ENCODE data around the gene GNB5. TPM values are rescaled to one million over a fixed set of nuclear protein-coding genes. Genes with fewer than 3 reads are reported as not detected.

GNB5 gene
- total RNA-seq, 1 experiment from 2014 or later: 26.0 TPM

DNA sequence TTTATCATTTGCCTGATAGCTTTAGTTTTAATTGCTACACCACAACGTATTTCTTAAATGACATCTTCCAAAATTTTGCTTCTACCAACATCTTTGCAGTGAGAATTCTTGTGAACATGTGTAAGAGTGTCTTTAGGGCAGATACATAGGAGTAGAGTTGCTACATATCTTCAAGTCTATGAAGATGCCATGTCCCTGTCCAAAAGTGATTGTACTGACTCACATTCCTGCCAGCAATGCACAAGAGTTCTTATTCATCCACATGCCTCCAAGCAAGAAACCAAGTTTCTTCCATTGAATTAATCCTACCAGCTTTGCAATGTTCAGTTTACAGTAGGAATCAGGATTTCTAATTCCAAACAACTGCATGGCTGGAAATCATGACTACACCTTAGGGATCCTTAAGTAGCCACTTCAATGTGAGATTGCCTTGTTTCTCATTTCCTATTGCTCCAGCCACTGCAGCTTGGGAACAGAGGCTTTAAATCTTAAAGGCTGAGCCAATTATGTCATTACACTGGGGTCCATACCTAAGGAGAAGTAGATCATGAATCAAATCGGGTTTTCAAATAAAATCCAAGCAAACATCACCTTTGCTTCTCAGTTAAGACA, 123.1 kb downstream of the GNB5 start:
- Histone ChIP-seq H3K36me3 (ENCODE audit: low read depth) (no peaks in the 10 kb centered on the region), H3K9me3 (ENCODE audit: insufficient read depth, low read depth) (no peaks in the 10 kb centered on the region), H3K27me3 (ENCODE audit: insufficient read depth, low read depth) (no peaks in the 10 kb centered on the region), H2AFZ (no peak overlapping the region), H3K4me1 (replicated peaks; ENCODE audit: insufficient read depth) (peaks cover 19% of the 10 kb centered on the region), H3K4me2 (no peak overlapping the region), H3K79me2 (ENCODE audit: low read depth) (no peaks in the 10 kb centered on the region), H3F3A (ENCODE audit: insufficient read depth, low read depth) (peaks cover 9% of the 10 kb centered on the region), H3K9me2 (ENCODE audit: insufficient read depth) (no peaks in the 10 kb centered on the region), H3K4me3 (no peak overlapping the region), H3K27ac (no peak overlapping the region), H4K20me1 (ENCODE audit: insufficient read depth) (no peaks in the 10 kb centered on the region)
- no TSS peak for BruUV-seq (replicated peaks)
- ChIA-PET CTCF (no interaction called here), POLR2A (ENCODE audit: unreplicated experiment) (interaction anchor here (0.9 kb wide), 1 partner anchor 110 kb away, joined by 3 read pairs; no protein-coding TSS in a partner anchor)
- DNase-seq: no peak
- no peak for TF ChIP-seq EZH2 (IDR thresholded peaks at IDR 0.05; ENCODE audit: low read depth)
- TF ChIP-seq, protein P1, sequence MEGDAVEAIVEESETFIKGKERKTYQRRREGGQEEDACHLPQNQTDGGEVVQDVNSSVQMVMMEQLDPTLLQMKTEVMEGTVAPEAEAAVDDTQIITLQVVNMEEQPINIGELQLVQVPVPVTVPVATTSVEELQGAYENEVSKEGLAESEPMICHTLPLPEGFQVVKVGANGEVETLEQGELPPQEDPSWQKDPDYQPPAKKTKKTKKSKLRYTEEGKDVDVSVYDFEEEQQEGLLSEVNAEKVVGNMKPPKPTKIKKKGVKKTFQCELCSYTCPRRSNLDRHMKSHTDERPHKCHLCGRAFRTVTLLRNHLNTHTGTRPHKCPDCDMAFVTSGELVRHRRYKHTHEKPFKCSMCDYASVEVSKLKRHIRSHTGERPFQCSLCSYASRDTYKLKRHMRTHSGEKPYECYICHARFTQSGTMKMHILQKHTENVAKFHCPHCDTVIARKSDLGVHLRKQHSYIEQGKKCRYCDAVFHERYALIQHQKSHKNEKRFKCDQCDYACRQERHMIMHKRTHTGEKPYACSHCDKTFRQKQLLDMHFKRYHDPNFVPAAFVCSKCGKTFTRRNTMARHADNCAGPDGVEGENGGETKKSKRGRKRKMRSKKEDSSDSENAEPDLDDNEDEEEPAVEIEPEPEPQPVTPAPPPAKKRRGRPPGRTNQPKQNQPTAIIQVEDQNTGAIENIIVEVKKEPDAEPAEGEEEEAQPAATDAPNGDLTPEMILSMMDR (conservative IDR thresholded peaks at IDR 0.05): no peak
- intact Hi-C loops (cut with micrococcal nuclease; ENCODE audit: unreplicated experiment): no loop called here

DNA sequence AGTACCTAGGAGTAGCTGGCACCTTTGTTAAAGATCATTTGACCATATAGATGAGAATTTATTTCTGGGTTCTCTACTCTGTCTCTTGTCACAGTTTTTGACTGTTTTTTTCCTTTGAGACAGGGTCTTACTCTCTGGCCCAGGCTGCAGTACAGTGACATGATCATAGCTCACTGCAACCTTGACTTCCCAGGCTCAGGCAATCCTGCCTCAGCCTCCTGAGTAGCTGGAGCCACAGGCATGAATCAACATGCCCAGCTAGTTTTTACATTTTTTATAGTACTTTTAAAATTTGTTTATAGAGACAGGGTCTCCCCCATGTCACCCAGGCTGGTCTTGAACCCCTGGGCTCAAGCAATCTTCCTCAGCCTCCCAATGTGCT, 123.7 kb downstream of the GNB5 start:
- H3K27ac ChIP-seq: no peak overlapping the region
- H3K79me2 ChIP-seq (ENCODE audit: low read depth): no peaks in the 10 kb centered on the region
- CTCF ChIA-PET: no interaction called here
- POLR2A ChIA-PET (ENCODE audit: unreplicated experiment): no interaction called here
- intact Hi-C loops (cut with micrococcal nuclease; ENCODE audit: unreplicated experiment): no loop called here
- no peak overlapping the region for H3K4me3 ChIP-seq
- peaks cover 9% of the 10 kb centered on the region for H3F3A ChIP-seq (ENCODE audit: insufficient read depth, low read depth)
- H3K9me3 ChIP-seq (ENCODE audit: insufficient read depth, low read depth): no peaks in the 10 kb centered on the region
- no peak for TF ChIP-seq EZH2 (IDR thresholded peaks at IDR 0.05; ENCODE audit: low read depth)
- TF ChIP-seq, protein P1 (conservative IDR thresholded peaks at IDR 0.05): no peak
- no peaks in the 10 kb centered on the region for H3K9me2 ChIP-seq (ENCODE audit: insufficient read depth)
- peaks cover 19% of the 10 kb centered on the region for H3K4me1 ChIP-seq (replicated peaks; ENCODE audit: insufficient read depth)
- BruUV-seq (replicated peaks): no TSS peak
- DNase-seq: no peak
- H2AFZ ChIP-seq: no peak overlapping the region
- H4K20me1 ChIP-seq (ENCODE audit: insufficient read depth): no peaks in the 10 kb centered on the region
- H3K4me2 ChIP-seq: no peak overlapping the region
- no peaks in the 10 kb centered on the region for H3K27me3 ChIP-seq (ENCODE audit: insufficient read depth, low read depth)
- H3K36me3 ChIP-seq (ENCODE audit: low read depth): no peaks in the 10 kb centered on the region

DNA sequence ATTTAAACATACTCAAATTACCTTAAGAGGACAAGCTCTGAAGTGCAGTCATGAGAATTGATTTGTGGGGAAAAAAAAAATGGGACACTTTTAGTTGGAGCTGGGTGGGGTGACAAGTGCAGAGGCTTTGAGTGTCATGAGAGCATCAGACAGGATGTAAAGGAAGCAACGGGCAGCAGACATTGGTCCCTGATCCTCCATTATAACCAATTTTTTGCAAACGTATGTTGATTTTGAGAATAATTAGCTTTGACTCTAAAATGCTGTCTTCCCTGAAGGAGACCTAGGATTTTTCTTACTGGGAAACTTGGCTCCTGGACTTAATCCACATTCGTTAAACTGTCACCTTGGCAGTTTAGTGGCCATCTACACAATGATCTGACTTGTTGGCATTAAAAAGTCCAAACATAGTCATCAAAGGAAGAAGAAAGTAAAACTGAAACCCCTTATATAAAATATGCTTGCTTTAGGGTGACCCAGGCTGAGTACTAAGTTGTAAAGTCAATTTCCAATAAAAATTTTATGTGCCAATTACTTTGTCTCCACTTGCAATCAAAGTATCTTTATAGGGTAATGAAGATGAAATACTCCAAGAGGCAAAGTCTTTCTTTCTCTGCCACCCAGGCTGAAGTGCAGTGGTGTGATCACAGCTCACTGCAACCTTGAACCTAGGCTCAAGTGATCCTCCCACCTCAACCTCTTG, 124.2 kb downstream of the GNB5 start:
- no TSS peak for BruUV-seq (replicated peaks)
- DNase-seq: no peak
- Histone ChIP-seq H3K4me2 (no peak overlapping the region), H3K9me3 (ENCODE audit: insufficient read depth, low read depth) (no peaks in the 10 kb centered on the region), H3K4me3 (no peak overlapping the region), H4K20me1 (ENCODE audit: insufficient read depth) (no peaks in the 10 kb centered on the region), H3K36me3 (ENCODE audit: low read depth) (no peaks in the 10 kb centered on the region), H3F3A (ENCODE audit: insufficient read depth, low read depth) (peaks cover 9% of the 10 kb centered on the region), H3K79me2 (ENCODE audit: low read depth) (no peaks in the 10 kb centered on the region), H2AFZ (no peak overlapping the region), H3K4me1 (replicated peaks; ENCODE audit: insufficient read depth) (peaks cover 16% of the 10 kb centered on the region), H3K9me2 (ENCODE audit: insufficient read depth) (no peaks in the 10 kb centered on the region), H3K27ac (no peak overlapping the region), H3K27me3 (ENCODE audit: insufficient read depth, low read depth) (no peaks in the 10 kb centered on the region)
- CTCF ChIA-PET: no interaction called here
- intact Hi-C loops (cut with micrococcal nuclease; ENCODE audit: unreplicated experiment): no loop called here
- POLR2A ChIA-PET (ENCODE audit: unreplicated experiment): no interaction called here
- TF ChIP-seq, protein P1 (conservative IDR thresholded peaks at IDR 0.05): no peak
- TF ChIP-seq EZH2 (IDR thresholded peaks at IDR 0.05; ENCODE audit: low read depth): no peak

Other genes starting within 250 kb of the GNB5 start
- 18.2 and 21.7 TPM in 2 replicates for gene LEO1, start 219.6 kb downstream of the GNB5 start, total RNA-seq (2021)
- 27.5 and 38.7 TPM in 2 replicates for gene MAPK6, start 172.2 kb downstream of the GNB5 start, total RNA-seq (2021)
- 0.43 and 0.48 TPM in 2 replicates for gene BCL2L10, start 78.6 kb downstream of the GNB5 start, total RNA-seq (2021)
- 35.6 and 41.1 TPM in 2 replicates for gene MYO5C, start 104.4 kb upstream of the GNB5 start, total RNA-seq (2021)